ENCODE data around the gene NKAIN2.

Gene NKAIN2

GRCh38 chr6:123994891-123995635 lies 191.4 kb downstream of the NKAIN2 start:
- no peak overlapping the region for H2BK15ac ChIP-seq (replicated peaks; ENCODE audit: low read depth)
- no peak overlapping the region for H4K8ac ChIP-seq (ENCODE audit: low read depth, low read length)
- H4K5ac ChIP-seq (ENCODE audit: low read length) = no peak overlapping the region
- no peak for DNase-seq
- H3K36me3 ChIP-seq (ENCODE audit: control insufficient read depth, insufficient read depth, low read length) = no peaks in the 10 kb centered on the region
- H3K4me3 ChIP-seq (ENCODE audit: low read length) = no peak overlapping the region
- no CpG with 5 or more reads among the region's 4 CpGs for WGBS (ENCODE audit: extremely low coverage, insufficient coverage, low lambda C conversion rate)
- H3K23ac ChIP-seq (ENCODE audit: low read length) = no peak overlapping the region
- H3K27me3 ChIP-seq (ENCODE audit: insufficient read depth, low read length, poor library complexity) = no peaks in the 10 kb centered on the region
- no peak overlapping the region for H3K18ac ChIP-seq (ENCODE audit: low read length)
- H3K4ac ChIP-seq (ENCODE audit: low read depth, low read length) = no peak overlapping the region
- no peaks in the 10 kb centered on the region for H3K4me1 ChIP-seq (ENCODE audit: control insufficient read depth, low read depth, low read length)
- no peak overlapping the region for H3K9ac ChIP-seq (ENCODE audit: low read length)
- H3K4me2 ChIP-seq (ENCODE audit: low read length) = no peak overlapping the region
- no peak overlapping the region for H2AK5ac ChIP-seq (ENCODE audit: low read length)
- no peak overlapping the region for H3K27ac ChIP-seq (ENCODE audit: low read depth, low read length)
- no peaks in the 10 kb centered on the region for H3K79me1 ChIP-seq (ENCODE audit: low read length)
- no peak overlapping the region for H2BK5ac ChIP-seq (ENCODE audit: low read length)
- H2BK120ac ChIP-seq (ENCODE audit: low read depth, low read length) = no peak overlapping the region
- no peak overlapping the region for H3K56ac ChIP-seq (ENCODE audit: low read length)
- H3K79me2 ChIP-seq (ENCODE audit: control insufficient read depth, insufficient read depth, low read length) = no peaks in the 10 kb centered on the region

- no peak overlapping the region for H3K18ac ChIP-seq (ENCODE audit: low read length)
- H3K4me3 ChIP-seq (ENCODE audit: low read length) = no peak overlapping the region
- WGBS (ENCODE audit: extremely low coverage, insufficient coverage, low lambda C conversion rate) = no CpG with 5 or more reads among the region's 3 CpGs
- H3K4me2 ChIP-seq (ENCODE audit: low read length) = no peak overlapping the region
- no peaks in the 10 kb centered on the region for H3K27me3 ChIP-seq (ENCODE audit: insufficient read depth, low read length, poor library complexity)
- H2BK120ac ChIP-seq (ENCODE audit: low read depth, low read length) = no peak overlapping the region
- no peak overlapping the region for H2BK5ac ChIP-seq (ENCODE audit: low read length)
- no peak overlapping the region for H3K27ac ChIP-seq (ENCODE audit: low read depth, low read length)
- H3K23ac ChIP-seq (ENCODE audit: low read length) = no peak overlapping the region
- no peak overlapping the region for H2AK5ac ChIP-seq (ENCODE audit: low read length)
- no peak overlapping the region for H3K56ac ChIP-seq (ENCODE audit: low read length)
- H3K4me1 ChIP-seq (ENCODE audit: control insufficient read depth, low read depth, low read length) = no peaks in the 10 kb centered on the region
- no peak overlapping the region for H4K5ac ChIP-seq (ENCODE audit: low read length)
- no peaks in the 10 kb centered on the region for H3K79me2 ChIP-seq (ENCODE audit: control insufficient read depth, insufficient read depth, low read length)
- H3K36me3 ChIP-seq (ENCODE audit: control insufficient read depth, insufficient read depth, low read length) = no peaks in the 10 kb centered on the region
- H2BK15ac ChIP-seq (replicated peaks; ENCODE audit: low read depth) = no peak overlapping the region
- H3K4ac ChIP-seq (ENCODE audit: low read depth, low read length) = no peak overlapping the region
- H3K79me1 ChIP-seq (ENCODE audit: low read length) = no peaks in the 10 kb centered on the region
- H4K8ac ChIP-seq (ENCODE audit: low read depth, low read length) = no peak overlapping the region
- DNase-seq = no peak
- no peak overlapping the region for H3K9ac ChIP-seq (ENCODE audit: low read length)
These were observed 193.6 kb downstream of the NKAIN2 start for GRCh38 chr6:123997223-123997622.

- H3K4me1 ChIP-seq (ENCODE audit: control insufficient read depth, low read depth, low read length) = no peaks in the 10 kb centered on the region
- no peak overlapping the region for H2BK120ac ChIP-seq (ENCODE audit: low read depth, low read length)
- H3K27me3 ChIP-seq (ENCODE audit: insufficient read depth, low read length, poor library complexity) = no peaks in the 10 kb centered on the region
- H4K8ac ChIP-seq (ENCODE audit: low read depth, low read length) = no peak overlapping the region
- H3K18ac ChIP-seq (ENCODE audit: low read length) = no peak overlapping the region
- no peak overlapping the region for H3K4me2 ChIP-seq (ENCODE audit: low read length)
- no peaks in the 10 kb centered on the region for H3K36me3 ChIP-seq (ENCODE audit: control insufficient read depth, insufficient read depth, low read length)
- no peak overlapping the region for H2AK5ac ChIP-seq (ENCODE audit: low read length)
- no peak overlapping the region for H3K4ac ChIP-seq (ENCODE audit: low read depth, low read length)
- H3K23ac ChIP-seq (ENCODE audit: low read length) = no peak overlapping the region
- H3K79me1 ChIP-seq (ENCODE audit: low read length) = no peaks in the 10 kb centered on the region
- no peak overlapping the region for H3K56ac ChIP-seq (ENCODE audit: low read length)
- no peak overlapping the region for H4K5ac ChIP-seq (ENCODE audit: low read length)
- no peak for DNase-seq
- H3K9ac ChIP-seq (ENCODE audit: low read length) = no peak overlapping the region
- no peak overlapping the region for H2BK5ac ChIP-seq (ENCODE audit: low read length)
- no peak overlapping the region for H3K27ac ChIP-seq (ENCODE audit: low read depth, low read length)
- H3K4me3 ChIP-seq (ENCODE audit: low read length) = no peak overlapping the region
- H2BK15ac ChIP-seq (replicated peaks; ENCODE audit: low read depth) = no peak overlapping the region
- H3K79me2 ChIP-seq (ENCODE audit: control insufficient read depth, insufficient read depth, low read length) = no peaks in the 10 kb centered on the region
- WGBS (ENCODE audit: extremely low coverage, insufficient coverage, low lambda C conversion rate) = no CpG with 5 or more reads among the region's 4 CpGs
These were observed 198.9 kb downstream of the NKAIN2 start for GRCh38 chr6:124002377-124003081.

- H3K9ac ChIP-seq (ENCODE audit: low read length) = no peak overlapping the region
- H3K56ac ChIP-seq (ENCODE audit: low read length) = no peak overlapping the region
- no peak overlapping the region for H3K4me3 ChIP-seq (ENCODE audit: low read length)
These were observed 203.6 kb downstream of the NKAIN2 start for GRCh38 chr6:124007266-124007665.

GRCh38 chr6:124008000-124008987 lies 204.6 kb downstream of the NKAIN2 start:
- H2BK5ac ChIP-seq (ENCODE audit: low read length) = no peak overlapping the region
- no peak overlapping the region for H2BK15ac ChIP-seq (replicated peaks; ENCODE audit: low read depth)
- no peak overlapping the region for H3K4me2 ChIP-seq (ENCODE audit: low read length)
- WGBS (ENCODE audit: extremely low coverage, insufficient coverage, low lambda C conversion rate) = no CpG with 5 or more reads among the region's 10 CpGs
- no peak overlapping the region for H2BK120ac ChIP-seq (ENCODE audit: low read depth, low read length)
- H3K79me2 ChIP-seq (ENCODE audit: control insufficient read depth, insufficient read depth, low read length) = no peaks in the 10 kb centered on the region
- no peaks in the 10 kb centered on the region for H3K4me1 ChIP-seq (ENCODE audit: control insufficient read depth, low read depth, low read length)
- H3K56ac ChIP-seq (ENCODE audit: low read length) = no peak overlapping the region
- H3K27ac ChIP-seq (ENCODE audit: low read depth, low read length) = no peak overlapping the region
- no peak overlapping the region for H4K5ac ChIP-seq (ENCODE audit: low read length)
- H4K8ac ChIP-seq (ENCODE audit: low read depth, low read length) = no peak overlapping the region
- no peaks in the 10 kb centered on the region for H3K36me3 ChIP-seq (ENCODE audit: control insufficient read depth, insufficient read depth, low read length)
- H3K4ac ChIP-seq (ENCODE audit: low read depth, low read length) = no peak overlapping the region
- no peaks in the 10 kb centered on the region for H3K79me1 ChIP-seq (ENCODE audit: low read length)
- no peak for DNase-seq
- no peak overlapping the region for H3K4me3 ChIP-seq (ENCODE audit: low read length)
- no peak overlapping the region for H3K23ac ChIP-seq (ENCODE audit: low read length)
- H3K27me3 ChIP-seq (ENCODE audit: insufficient read depth, low read length, poor library complexity) = no peaks in the 10 kb centered on the region
- H3K18ac ChIP-seq (ENCODE audit: low read length) = no peak overlapping the region
- H2AK5ac ChIP-seq (ENCODE audit: low read length) = no peak overlapping the region
- no peak overlapping the region for H3K9ac ChIP-seq (ENCODE audit: low read length)

More at GRCh38 chr6:124007266-124007665, 203.6 kb downstream of the NKAIN2 start:
- Histone ChIP-seq H4K8ac (ENCODE audit: low read depth, low read length) (no peak overlapping the region), H3K4me1 (ENCODE audit: control insufficient read depth, low read depth, low read length) (no peaks in the 10 kb centered on the region), H3K4ac (ENCODE audit: low read depth, low read length) (no peak overlapping the region), H3K79me2 (ENCODE audit: control insufficient read depth, insufficient read depth, low read length) (no peaks in the 10 kb centered on the region), H2BK120ac (ENCODE audit: low read depth, low read length) (no peak overlapping the region), H3K23ac (ENCODE audit: low read length) (no peak overlapping the region), H2BK15ac (replicated peaks; ENCODE audit: low read depth) (no peak overlapping the region), H3K4me2 (ENCODE audit: low read length) (no peak overlapping the region), H3K27me3 (ENCODE audit: insufficient read depth, low read length, poor library complexity) (no peaks in the 10 kb centered on the region), H3K18ac (ENCODE audit: low read length) (no peak overlapping the region), H3K27ac (ENCODE audit: low read depth, low read length) (no peak overlapping the region), H3K79me1 (ENCODE audit: low read length) (no peaks in the 10 kb centered on the region), H2BK5ac (ENCODE audit: low read length) (no peak overlapping the region), H3K36me3 (ENCODE audit: control insufficient read depth, insufficient read depth, low read length) (no peaks in the 10 kb centered on the region), H4K5ac (ENCODE audit: low read length) (no peak overlapping the region), H2AK5ac (ENCODE audit: low read length) (no peak overlapping the region)
- no peak for DNase-seq
